Activated B cell treated with CpG ODN at 0.5 μM for 24 hours (primary cell): ENCODE data around the gene GPR39. TPM values are rescaled to one million over a fixed set of nuclear protein-coding genes. Genes with fewer than 3 reads are reported as not detected.

Experiments used
- ATAC-seq: fragments of 200-7000 bp; cut with Tn5 transposase; one replicate; pipeline ENCODE4 v1.10.0; 2021; ENCODE audit warnings: low read depth, mild to moderate bottlenecking, moderate library complexity
- CTCF ChIA-PET: fragments of 350-600 bp; sonication (Branson Sonifier 250); formaldehyde crosslinking; loops from one replicate; lab custom pipeline; 2021; ENCODE audit warnings: antibody characterized with exemption; lab: Charles Lee
- POLR2A ChIA-PET: fragments of 350-600 bp; sonication (Branson Sonifier 250); formaldehyde crosslinking; loops from one replicate; lab custom pipeline; 2021; ENCODE audit warnings: antibody characterized with exemption; lab: Charles Lee
- DNase-seq: peaks from one replicate; pipeline ENCODE4 v3.0.0; 2022
- H3K27ac Mint-ChIP-seq: one replicate; pipeline ENCODE4 v1.8.0; 2020; ENCODE audit warnings: mixed read lengths
- H3K27me3 Mint-ChIP-seq: one replicate; pipeline ENCODE4 v1.8.0; 2021; ENCODE audit warnings: mixed read lengths
- H3K36me3 Mint-ChIP-seq: one replicate; pipeline ENCODE4 v1.8.0; 2021; ENCODE audit warnings: low read depth, mixed read lengths
- H3K4me1 Mint-ChIP-seq: one replicate; pipeline ENCODE4 v1.8.0; 2021; ENCODE audit warnings: mixed read lengths
- H3K4me3 Mint-ChIP-seq: one replicate; pipeline ENCODE4 v1.8.0; 2020; ENCODE audit warnings: mild to moderate bottlenecking, mixed read lengths
- H3K9me3 Mint-ChIP-seq: one replicate; pipeline ENCODE4 v1.8.0; 2020; ENCODE audit warnings: mixed read lengths
- intact Hi-C: fragments of 100-400 bp; cut with micrococcal nuclease; formaldehyde crosslinking; loops from one replicate; pipeline ENCODE4 v1.15.1; 2024
- total RNA-seq: library from RNA; stranded (reverse); gene quantifications from 2 replicates; pipeline ENCODE4 v1.2.3, GENCODE V29; 2022
- TF ChIP-seq, protein P1 (sequence below): fragments of 200-600 bp; IDR thresholded peaks from one replicate; pipeline ENCODE4 v1.8.0; 2022; ENCODE audit warnings: antibody characterized with exemption, mild to moderate bottlenecking

Gene GPR39
- total RNA-seq, 1 donor from 2014 or later: not detected

DNA sequence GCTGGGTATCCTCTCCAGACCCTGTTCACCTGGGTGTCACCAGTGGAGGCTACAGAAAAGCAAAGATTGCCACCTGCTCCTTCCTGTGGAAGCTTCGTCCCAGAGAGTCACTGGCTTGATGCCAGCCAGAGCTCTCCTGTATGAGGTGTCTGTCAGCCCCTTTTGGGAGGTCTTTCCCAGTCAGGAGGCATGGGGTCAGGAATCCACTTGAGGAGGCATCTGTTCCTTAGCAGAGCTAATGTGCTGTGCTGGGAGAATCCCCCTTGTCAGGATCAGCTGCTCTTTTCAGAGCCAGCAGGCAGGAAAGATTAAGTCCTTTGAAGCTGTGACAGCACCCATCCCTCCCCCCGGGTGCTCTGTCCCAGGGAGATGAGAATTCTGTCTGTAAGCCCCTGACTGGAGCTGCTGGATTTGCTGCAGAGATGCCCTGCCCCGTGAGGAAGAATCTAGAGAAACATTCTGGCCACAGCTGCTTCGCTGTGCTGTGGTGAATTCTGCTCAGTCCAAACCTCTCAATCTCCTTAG lies 121.8 kb downstream of the GPR39 start:
- CTCF ChIA-PET: no interaction called here
- ATAC-seq (no peak), DNase-seq (no peak)
- H3K9me3 Mint-ChIP-seq: peaks cover 15% of the 10 kb centered on the region
- TF ChIP-seq, protein P1, sequence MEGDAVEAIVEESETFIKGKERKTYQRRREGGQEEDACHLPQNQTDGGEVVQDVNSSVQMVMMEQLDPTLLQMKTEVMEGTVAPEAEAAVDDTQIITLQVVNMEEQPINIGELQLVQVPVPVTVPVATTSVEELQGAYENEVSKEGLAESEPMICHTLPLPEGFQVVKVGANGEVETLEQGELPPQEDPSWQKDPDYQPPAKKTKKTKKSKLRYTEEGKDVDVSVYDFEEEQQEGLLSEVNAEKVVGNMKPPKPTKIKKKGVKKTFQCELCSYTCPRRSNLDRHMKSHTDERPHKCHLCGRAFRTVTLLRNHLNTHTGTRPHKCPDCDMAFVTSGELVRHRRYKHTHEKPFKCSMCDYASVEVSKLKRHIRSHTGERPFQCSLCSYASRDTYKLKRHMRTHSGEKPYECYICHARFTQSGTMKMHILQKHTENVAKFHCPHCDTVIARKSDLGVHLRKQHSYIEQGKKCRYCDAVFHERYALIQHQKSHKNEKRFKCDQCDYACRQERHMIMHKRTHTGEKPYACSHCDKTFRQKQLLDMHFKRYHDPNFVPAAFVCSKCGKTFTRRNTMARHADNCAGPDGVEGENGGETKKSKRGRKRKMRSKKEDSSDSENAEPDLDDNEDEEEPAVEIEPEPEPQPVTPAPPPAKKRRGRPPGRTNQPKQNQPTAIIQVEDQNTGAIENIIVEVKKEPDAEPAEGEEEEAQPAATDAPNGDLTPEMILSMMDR: no peak
- no peak overlapping the region for H3K4me3 Mint-ChIP-seq
- intact Hi-C loops: no loop called here
- no peaks in the 10 kb centered on the region for H3K36me3 Mint-ChIP-seq
- no peak overlapping the region for H3K27ac Mint-ChIP-seq
- H3K27me3 Mint-ChIP-seq: no peaks in the 10 kb centered on the region
- POLR2A ChIA-PET: no interaction called here
- no peaks in the 10 kb centered on the region for H3K4me1 Mint-ChIP-seq

DNA sequence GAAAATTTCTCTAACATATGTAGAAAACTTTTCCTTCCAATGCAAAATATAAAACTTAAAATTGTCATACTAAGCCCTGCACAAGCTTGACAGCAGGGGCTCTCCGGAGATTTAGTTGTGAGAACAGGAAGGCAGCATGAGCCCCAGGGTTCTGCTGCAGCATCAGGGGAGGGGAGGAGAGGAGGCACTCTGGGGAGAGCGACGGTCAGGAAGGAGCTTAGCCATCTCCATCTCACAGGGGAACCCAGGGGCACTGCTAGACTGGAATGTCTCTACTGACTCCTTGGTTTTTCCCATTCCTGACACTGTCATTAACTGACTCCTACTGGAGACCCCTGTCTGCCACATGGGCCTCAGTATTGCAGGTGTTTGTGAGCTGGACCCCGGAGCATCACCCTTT lies 123.6 kb downstream of the GPR39 start:
- H3K36me3 Mint-ChIP-seq: no peaks in the 10 kb centered on the region
- ATAC-seq (no peak), DNase-seq (no peak)
- no peak overlapping the region for H3K27ac Mint-ChIP-seq
- H3K4me1 Mint-ChIP-seq: no peaks in the 10 kb centered on the region
- H3K27me3 Mint-ChIP-seq: no peaks in the 10 kb centered on the region
- intact Hi-C loops: no loop called here
- TF ChIP-seq, protein P1: no peak
- H3K4me3 Mint-ChIP-seq: no peak overlapping the region
- ChIA-PET POLR2A (no interaction called here), CTCF (no interaction called here)
- H3K9me3 Mint-ChIP-seq: peaks cover 12% of the 10 kb centered on the region

DNA sequence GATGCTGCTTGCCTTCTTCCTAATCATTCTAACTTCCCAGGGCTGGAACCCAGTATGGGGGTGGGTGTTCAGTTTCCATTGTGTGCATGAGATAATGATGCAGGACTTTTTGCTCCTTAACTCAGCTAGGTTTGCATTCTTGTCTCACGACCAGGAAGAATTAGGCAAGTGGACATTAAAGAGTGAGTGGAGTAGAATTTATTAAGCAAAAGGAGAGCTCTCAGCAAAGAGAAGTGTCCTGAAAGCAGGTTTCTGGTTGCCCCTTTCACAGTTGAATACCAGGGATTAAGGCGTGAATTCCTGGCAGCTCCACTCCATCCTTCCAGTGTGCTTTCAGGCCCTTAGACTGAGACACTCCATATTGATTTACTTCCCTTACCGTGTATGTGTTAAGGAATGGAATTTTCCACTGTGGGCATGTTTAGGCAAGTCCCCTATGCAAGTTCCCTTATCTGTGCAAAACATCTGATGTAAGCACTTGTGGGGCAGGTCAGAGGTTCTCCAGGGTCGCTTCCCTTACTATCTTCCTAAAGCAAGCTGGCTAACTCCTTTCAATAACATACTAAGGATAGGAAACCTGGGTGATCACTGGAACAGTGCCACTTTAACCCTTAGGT lies 126.5 kb downstream of the GPR39 start:
- ChIA-PET CTCF (interaction anchor here (0.8 kb wide), 1 partner anchor 19 kb away, joined by 3 read pairs; no protein-coding TSS in a partner anchor), POLR2A (no interaction called here)
- Mint-ChIP-seq H3K9me3 (peaks cover 3% of the 10 kb centered on the region), H3K36me3 (no peaks in the 10 kb centered on the region), H3K4me3 (no peak overlapping the region), H3K27ac (no peak overlapping the region), H3K4me1 (no peaks in the 10 kb centered on the region), H3K27me3 (no peaks in the 10 kb centered on the region)
- DNase-seq (no peak), ATAC-seq (no peak)
- TF ChIP-seq, protein P1: no peak
- intact Hi-C loops: no loop called here

- TF ChIP-seq, protein P1: no peak
- Mint-ChIP-seq H3K4me1 (no peaks in the 10 kb centered on the region), H3K27ac (no peak overlapping the region), H3K27me3 (no peaks in the 10 kb centered on the region), H3K4me3 (no peak overlapping the region), H3K9me3 (peaks cover 3% of the 10 kb centered on the region), H3K36me3 (no peaks in the 10 kb centered on the region)
- no peak for ATAC-seq
- intact Hi-C loops: no loop called here
- no peak for DNase-seq
- CTCF ChIA-PET: no interaction called here
- POLR2A ChIA-PET: no interaction called here
Measured at GRCh38 chr2:132544006-132544630, 127.5 kb downstream of the GPR39 start.

- no peak for ATAC-seq
- H3K27ac Mint-ChIP-seq: no peak overlapping the region
- DNase-seq: no peak
- peaks cover 3% of the 10 kb centered on the region for H3K9me3 Mint-ChIP-seq
- ChIA-PET CTCF (interaction anchor here (0.8 to 1.9 kb wide), 8 partner anchors 11 to 1297 kb away, joined by 3 to 27 read pairs (median 4); no protein-coding TSS in a partner anchor), POLR2A (no interaction called here)
- H3K27me3 Mint-ChIP-seq: no peaks in the 10 kb centered on the region
- no peaks in the 10 kb centered on the region for H3K4me1 Mint-ChIP-seq
- no peak overlapping the region for H3K4me3 Mint-ChIP-seq
- TF ChIP-seq, protein P1: peak; percentile 41
- intact Hi-C loops: loop anchor here (1.0 kb wide), 1 partner anchor 1297 kb away; no protein-coding TSS in a partner anchor
- no peaks in the 10 kb centered on the region for H3K36me3 Mint-ChIP-seq
Measured at GRCh38 chr2:132547090-132547687, 130.6 kb downstream of the GPR39 start.
